ENCODE data around the gene VPREB3.

DNA sequence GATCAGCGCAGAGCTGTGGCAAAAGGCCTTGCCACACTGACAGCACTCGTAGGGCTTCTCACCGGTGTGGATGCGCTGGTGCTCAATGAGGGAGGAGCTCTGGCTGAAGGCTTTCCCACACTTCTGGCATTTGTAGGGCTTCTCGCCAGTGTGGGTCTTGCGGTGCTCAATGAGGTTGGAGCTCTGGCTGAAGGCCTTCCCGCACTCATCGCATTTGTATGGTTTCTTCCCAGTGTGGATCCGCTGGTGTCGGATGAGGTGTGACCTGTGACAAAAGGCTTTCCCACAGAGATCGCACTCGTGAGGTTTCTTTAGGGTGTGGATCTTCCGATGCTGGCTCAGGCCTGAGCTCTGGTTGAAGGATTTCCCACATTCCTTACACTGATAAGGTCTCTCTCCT lies 10.2 kb downstream of the VPREB3 start:
- no peak for TF ChIP-seq BACH2 (CRISPR knock-in tag; IDR thresholded peaks at IDR 0.05; ENCODE audit: borderline replicate concordance)
- TF ChIP-seq ZFP3 (CRISPR knock-in tag; IDR thresholded peaks at IDR 0.05): no peak
- no peak for TF ChIP-seq OSR1 (CRISPR knock-in tag; IDR thresholded peaks at IDR 0.05)
- no peak for TF ChIP-seq ZFP30 (CRISPR knock-in tag; IDR thresholded peaks at IDR 0.05)
- TF ChIP-seq CSDC2 (CRISPR knock-in tag; IDR thresholded peaks at IDR 0.05): no peak
- TF ChIP-seq, protein P1, sequence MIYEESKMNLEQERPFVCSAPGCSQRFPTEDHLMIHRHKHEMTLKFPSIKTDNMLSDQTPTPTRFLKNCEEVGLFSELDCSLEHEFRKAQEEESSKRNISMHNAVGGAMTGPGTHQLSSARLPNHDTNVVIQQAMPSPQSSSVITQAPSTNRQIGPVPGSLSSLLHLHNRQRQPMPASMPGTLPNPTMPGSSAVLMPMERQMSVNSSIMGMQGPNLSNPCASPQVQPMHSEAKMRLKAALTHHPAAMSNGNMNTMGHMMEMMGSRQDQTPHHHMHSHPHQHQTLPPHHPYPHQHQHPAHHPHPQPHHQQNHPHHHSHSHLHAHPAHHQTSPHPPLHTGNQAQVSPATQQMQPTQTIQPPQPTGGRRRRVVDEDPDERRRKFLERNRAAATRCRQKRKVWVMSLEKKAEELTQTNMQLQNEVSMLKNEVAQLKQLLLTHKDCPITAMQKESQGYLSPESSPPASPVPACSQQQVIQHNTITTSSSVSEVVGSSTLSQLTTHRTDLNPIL (CRISPR knock-in tag; IDR thresholded peaks at IDR 0.05; ENCODE audit: low read depth): no peak
- no peak for TF ChIP-seq PATZ1 (CRISPR knock-in tag; IDR thresholded peaks at IDR 0.05; ENCODE audit: borderline replicate concordance)
- no peak for TF ChIP-seq RARB (CRISPR knock-in tag; IDR thresholded peaks at IDR 0.05)
- no peak for TF ChIP-seq GLIS3 (CRISPR knock-in tag; IDR thresholded peaks at IDR 0.05)
- no peak for TF ChIP-seq POU6F1 (CRISPR knock-in tag; IDR thresholded peaks at IDR 0.05; ENCODE audit: borderline replicate concordance, low read depth)
- no peak for TF ChIP-seq TSHZ2 (CRISPR knock-in tag; IDR thresholded peaks at IDR 0.05)

Data from SK-N-SH treated with all-trans-retinoic acid at 6 μM for 48 hours (cell line).